Activated CD8-positive, alpha-beta memory T cell treated with anti-CD3 and anti-CD28 coated beads, Interleukin-2, amount 10 ng/mL, durations not matched to agents 7 days and 5 days (primary cell): ENCODE data around the gene LY6G5C. TPM values are rescaled to one million over a fixed set of nuclear protein-coding genes. Genes with fewer than 3 reads are reported as not detected.
A peak's percentile ranks its signal among the peaks of the same experiment; 100 is the strongest.

ENCODE experiments used
- ATAC-seq: fragments of 150-1000 bp; cut with Tn5 transposase; one replicate; pipeline ENCODE4 v1.10.0; 2021; ENCODE audit warnings: moderate library complexity
- CTCF ChIA-PET: fragments of 350-600 bp; sonication (Branson Sonifier 250); formaldehyde crosslinking; loops from one replicate; lab custom pipeline; 2021; ENCODE audit warnings: antibody characterized with exemption; lab: Charles Lee
- DNase-seq: peaks from one replicate; pipeline ENCODE4 v3.0.0-alpha.2; 2020
- H3K27ac Mint-ChIP-seq: one replicate; pipeline ENCODE4 v1.8.0; 2021; ENCODE audit warnings: mild to moderate bottlenecking, mixed read lengths
- H3K27me3 Mint-ChIP-seq: one replicate; pipeline ENCODE4 v1.8.0; 2021; ENCODE audit warnings: mixed read lengths
- H3K36me3 Mint-ChIP-seq: one replicate; pipeline ENCODE4 v1.8.0; 2021; ENCODE audit warnings: mild to moderate bottlenecking, mixed read lengths
- H3K4me1 Mint-ChIP-seq: one replicate; pipeline ENCODE4 v1.8.0; 2021; ENCODE audit warnings: mixed read lengths
- H3K4me3 Mint-ChIP-seq: one replicate; pipeline ENCODE4 v1.8.0; 2021; ENCODE audit warnings: mild to moderate bottlenecking, moderate library complexity, mixed read lengths
- H3K9me3 Mint-ChIP-seq: one replicate; pipeline ENCODE4 v1.8.0; 2022; ENCODE audit warnings: low read depth, mixed read lengths
- total RNA-seq, 2 experiments: library from RNA; stranded (reverse); gene quantifications; one replicate each; pipeline ENCODE4 v1.2.3, GENCODE V29; 2021

Gene LY6G5C
- 1 to 10 TPM; 2.6 to 3.8 TPM for total RNA-seq

- H3K4me3 Mint-ChIP-seq = peak within 1 kb of the TSS; percentile 71
- no peaks in the 10 kb centered on the region for H3K27me3 Mint-ChIP-seq
- H3K4me1 Mint-ChIP-seq = peaks cover 34% of the 10 kb centered on the region
- peak within 1 kb of the TSS; percentile 78 for H3K27ac Mint-ChIP-seq
- H3K36me3 Mint-ChIP-seq = no peaks in the 10 kb centered on the region
- peak; percentile 80 for DNase-seq
- H3K9me3 Mint-ChIP-seq = no peaks in the 10 kb centered on the region
- CTCF ChIA-PET = interaction anchor here (0.6 to 2.3 kb wide), 27 partner anchors 9 to 278 kb away, joined by 3 to 28 read pairs (median 4); partner anchors contain the start of genes ABHD16A, HSPA1B, MSH5 and NELFE
- ATAC-seq = peak; percentile 78
Measured at GRCh38 chr6:31680226-31681134, at the start of gene LY6G5C. TSS of gene LY6G5C (minus strand) at chr6:31681067. CDS start at chr6:31680373, 694 bp downstream.

- CTCF ChIA-PET = interaction anchor here (0.6 to 5.3 kb wide), 20 partner anchors 9 to 189 kb away, joined by 3 to 60 read pairs (median 5); partner anchors contain the start of genes ABHD16A, C6orf47, CLIC1 and DDX39B
- no peaks in the 10 kb centered on the region for H3K27me3 Mint-ChIP-seq
- peak overlapping the region; percentile 86 for H3K4me3 Mint-ChIP-seq
- ATAC-seq (peak; percentile 62), DNase-seq (peak; percentile 80)
- no peaks in the 10 kb centered on the region for H3K9me3 Mint-ChIP-seq
- H3K36me3 Mint-ChIP-seq = peaks cover 47% of the 10 kb centered on the region
- peaks cover 66% of the 10 kb centered on the region for H3K4me1 Mint-ChIP-seq
- peak overlapping the region; percentile 80 for H3K27ac Mint-ChIP-seq
Measured at GRCh38 chr6:31729979-31730630, 49.2 kb upstream of the LY6G5C start.

GRCh38 chr6:31729515-31729978 lies 48.7 kb upstream of the LY6G5C start:
- Mint-ChIP-seq H3K9me3 (no peaks in the 10 kb centered on the region), H3K27ac (peak overlapping the region; percentile 80), H3K4me1 (peaks cover 65% of the 10 kb centered on the region), H3K27me3 (no peaks in the 10 kb centered on the region), H3K36me3 (peaks cover 42% of the 10 kb centered on the region), H3K4me3 (peak overlapping the region; percentile 86)
- CTCF ChIA-PET = interaction anchor here (0.6 to 5.3 kb wide), 17 partner anchors 10 to 188 kb away, joined by 3 to 60 read pairs (median 6); partner anchors contain the start of genes C6orf47, CLIC1, DDX39B and HSPA1B
- peak; percentile 72 for ATAC-seq
- peak; percentile 87 for DNase-seq

- Mint-ChIP-seq H3K27ac (peak within 1 kb of the TSS; percentile 80), H3K36me3 (peaks cover 36% of the 10 kb centered on the region), H3K4me3 (peak within 1 kb of the TSS; percentile 86), H3K4me1 (peaks cover 63% of the 10 kb centered on the region), H3K27me3 (no peaks in the 10 kb centered on the region), H3K9me3 (no peaks in the 10 kb centered on the region)
- DNase-seq = no peak
- ATAC-seq = peak; percentile 10
- CTCF ChIA-PET = interaction anchor here (0.6 to 5.3 kb wide), 17 partner anchors 10 to 102 kb away, joined by 3 to 60 read pairs (median 6); partner anchors contain the start of genes C6orf47, CLIC1, HSPA1B and LSM2
Measured at GRCh38 chr6:31728767-31729514, 48.1 kb upstream of the LY6G5C start, which contains the start of gene DDAH2. TSS of gene DDAH2 (minus strand) at chr6:31729299. CDS start at chr6:31729161, 138 bp downstream.

- CTCF ChIA-PET = interaction anchor here (0.6 to 4.9 kb wide), 10 partner anchors 10 to 90 kb away, joined by 3 to 60 read pairs (median 3); partner anchors contain the start of genes CLIC1 and MSH5
- ATAC-seq = no peak
- H3K27me3 Mint-ChIP-seq = no peaks in the 10 kb centered on the region
- peaks cover 60% of the 10 kb centered on the region for H3K4me1 Mint-ChIP-seq
- H3K9me3 Mint-ChIP-seq = no peaks in the 10 kb centered on the region
- no peak for DNase-seq
- H3K36me3 Mint-ChIP-seq = peaks cover 27% of the 10 kb centered on the region
- peak overlapping the region; percentile 39 for H3K4me3 Mint-ChIP-seq
- H3K27ac Mint-ChIP-seq = peak overlapping the region; percentile 58
Measured at GRCh38 chr6:31727717-31728671, 47.1 kb upstream of the LY6G5C start.

GRCh38 chr6:31727034-31727716 lies 46.3 kb upstream of the LY6G5C start:
- CTCF ChIA-PET = interaction anchor here (0.7 to 4.9 kb wide), 6 partner anchors 9 to 86 kb away, joined by 3 to 60 read pairs (median 3); partner anchors contain the start of genes CLIC1 and MSH5

GRCh38 chr6:31725502-31726350 lies 44.9 kb upstream of the LY6G5C start:
- Mint-ChIP-seq H3K4me1 (peaks cover 51% of the 10 kb centered on the region), H3K27ac (peak overlapping the region; percentile 1), H3K4me3 (no peak overlapping the region), H3K9me3 (no peaks in the 10 kb centered on the region), H3K36me3 (peaks cover 13% of the 10 kb centered on the region), H3K27me3 (no peaks in the 10 kb centered on the region)
- ATAC-seq (no peak), DNase-seq (no peak)
- CTCF ChIA-PET = interaction anchor here (0.6 to 4.9 kb wide), 4 partner anchors 12 to 44 kb away, joined by 3 to 60 read pairs (median 4); partner anchors contain the start of genes CLIC1 and MSH5

More at GRCh38 chr6:31727034-31727716, 46.3 kb upstream of the LY6G5C start:
- Mint-ChIP-seq H3K27ac (peak overlapping the region; percentile 58), H3K4me3 (no peak overlapping the region), H3K9me3 (no peaks in the 10 kb centered on the region), H3K36me3 (peaks cover 22% of the 10 kb centered on the region), H3K4me1 (peaks cover 60% of the 10 kb centered on the region), H3K27me3 (no peaks in the 10 kb centered on the region)
- DNase-seq = no peak
- ATAC-seq = no peak

GRCh38 chr6:31723980-31724691 lies 43.3 kb upstream of the LY6G5C start:
- H3K27me3 Mint-ChIP-seq = peaks cover 3% of the 10 kb centered on the region
- H3K9me3 Mint-ChIP-seq = no peaks in the 10 kb centered on the region

GRCh38 chr6:31723245-31723979 lies 42.5 kb upstream of the LY6G5C start, which contains the start of gene MPIG6B:
TSS of gene MPIG6B (plus strand) at chr6:31723373. CDS start at chr6:31723384, 11 bp downstream.
- Mint-ChIP-seq H3K4me1 (peaks cover 37% of the 10 kb centered on the region), H3K27me3 (peaks cover 3% of the 10 kb centered on the region), H3K4me3 (no peak within 1 kb of the TSS), H3K9me3 (no peaks in the 10 kb centered on the region), H3K36me3 (peaks cover 7% of the 10 kb centered on the region), H3K27ac (peak within 1 kb of the TSS; percentile 39)
- peak; percentile 28 for ATAC-seq
- CTCF ChIA-PET = interaction anchor here (0.5 to 2.3 kb wide), 10 partner anchors 9 to 107 kb away, joined by 3 to 8 read pairs (median 4); partner anchors contain the start of gene LY6G6D
- peak; percentile 44 for DNase-seq

More at GRCh38 chr6:31723980-31724691, 43.3 kb upstream of the LY6G5C start:
- Mint-ChIP-seq H3K27ac (no peak overlapping the region), H3K36me3 (peaks cover 7% of the 10 kb centered on the region), H3K4me3 (no peak overlapping the region), H3K4me1 (peaks cover 40% of the 10 kb centered on the region)
- CTCF ChIA-PET = interaction anchor here (0.5 to 2.3 kb wide), 10 partner anchors 9 to 75 kb away, joined by 3 to 7 read pairs (median 4); partner anchors contain the start of gene LY6G6D
- ATAC-seq (no peak), DNase-seq (no peak)
